DMS114 treated with DMSO at 0.1 percent for 48 hours (cell line): ENCODE results near the gene CCL28.
"Not testable (repeated sequence)": the region's sequence is repeated elsewhere in the genome, so short reads cannot be mapped to it uniquely, and the experiment has no call there.

ENCODE experiments used
- DNase-seq: peaks from one replicate; lab custom pipeline; 2025; ENCODE audit not compliant: unreplicated experiment; lab: John Stamatoyannopoulos, UW

Gene CCL28

GRCh38 chr5:43412156-43412555, at the start of gene CCL28:
Gene CCL28 (minus strand): TSS chr5:43412391. CDS start chr5:43412316, 75 bp downstream.
- no peak for DNase-seq

GRCh38 chr5:43461066-43461465, 48.9 kb upstream of the CCL28 start:
- DNase-seq: no peak

GRCh38 chr5:43456556-43456955, 44.4 kb upstream of the CCL28 start:
- no peak for DNase-seq

- DNase-seq: not testable (repeated sequence)
Measured at GRCh38 chr5:43441575-43441974, 29.4 kb upstream of the CCL28 start.

GRCh38 chr5:43437062-43437660, 25.0 kb upstream of the CCL28 start:
- no peak for DNase-seq

GRCh38 chr5:43433382-43433781, 21.2 kb upstream of the CCL28 start:
- DNase-seq: no peak

DNA sequence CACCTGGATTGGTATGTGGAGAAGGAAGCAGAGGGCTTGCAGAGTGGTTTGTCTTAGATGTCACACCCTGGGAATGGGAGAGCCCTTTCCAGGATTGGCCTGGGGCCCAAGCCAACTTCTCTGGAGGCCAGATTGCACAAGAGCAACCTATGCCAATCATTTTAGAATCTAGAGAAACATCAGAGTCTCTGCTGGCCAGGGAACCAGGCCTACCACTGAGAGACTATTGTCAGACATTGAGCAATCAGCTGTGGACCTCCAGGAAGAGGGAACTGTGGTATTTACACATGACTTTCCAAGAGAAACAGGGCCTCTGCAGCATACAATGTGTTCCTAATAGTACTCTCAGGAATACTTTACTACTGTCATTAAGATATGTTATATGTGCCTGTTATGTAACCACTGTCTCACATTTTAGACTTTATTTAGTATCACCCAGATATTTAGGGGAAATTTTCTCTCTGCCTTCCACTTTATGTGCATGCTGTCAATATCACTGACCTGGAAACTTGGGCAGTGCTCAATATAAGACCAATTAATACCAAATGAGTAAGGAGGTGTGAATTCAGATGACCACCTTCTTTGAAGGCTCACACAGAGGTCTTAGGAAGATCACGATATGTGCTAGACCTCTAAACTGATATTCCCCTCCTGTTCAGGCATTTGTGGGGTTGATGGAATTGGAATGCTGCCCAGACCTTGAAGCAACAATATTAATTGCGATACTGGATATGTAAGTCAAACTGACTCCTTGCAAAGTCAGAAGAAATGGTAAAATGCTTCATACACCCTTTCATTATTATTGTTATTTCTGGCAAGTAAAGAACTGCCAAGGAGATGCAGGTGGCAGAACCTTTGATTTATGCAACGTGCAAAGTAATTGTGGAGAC, 20.5 kb upstream of the CCL28 start:
- DNase-seq: no peak

GRCh38 chr5:43429706-43430105, 17.5 kb upstream of the CCL28 start:
- DNase-seq: no peak

GRCh38 chr5:43429016-43429415, 16.8 kb upstream of the CCL28 start:
- no peak for DNase-seq

- no peak for DNase-seq
Measured at GRCh38 chr5:43427306-43427705, 15.1 kb upstream of the CCL28 start.

DNA sequence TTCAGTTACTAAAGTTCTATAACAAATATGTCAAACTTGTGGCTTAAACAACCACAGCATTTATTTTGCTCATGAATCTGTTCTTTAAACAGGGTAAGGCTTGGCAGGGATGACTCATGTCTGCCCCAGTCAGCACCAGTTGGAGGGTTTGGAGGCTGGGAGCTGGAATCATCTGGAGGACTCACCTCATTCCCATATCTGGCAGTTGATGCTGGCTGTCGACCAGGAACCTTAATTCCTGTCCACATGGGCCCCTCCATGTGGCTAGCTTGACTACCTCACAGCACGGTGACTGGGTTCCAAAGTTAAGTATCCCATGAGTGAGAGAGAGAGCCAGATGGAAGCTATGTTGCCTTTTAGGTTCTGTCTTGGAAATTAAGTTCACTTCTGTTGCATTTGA, 13.8 kb upstream of the CCL28 start:
- DNase-seq: no peak

DNA sequence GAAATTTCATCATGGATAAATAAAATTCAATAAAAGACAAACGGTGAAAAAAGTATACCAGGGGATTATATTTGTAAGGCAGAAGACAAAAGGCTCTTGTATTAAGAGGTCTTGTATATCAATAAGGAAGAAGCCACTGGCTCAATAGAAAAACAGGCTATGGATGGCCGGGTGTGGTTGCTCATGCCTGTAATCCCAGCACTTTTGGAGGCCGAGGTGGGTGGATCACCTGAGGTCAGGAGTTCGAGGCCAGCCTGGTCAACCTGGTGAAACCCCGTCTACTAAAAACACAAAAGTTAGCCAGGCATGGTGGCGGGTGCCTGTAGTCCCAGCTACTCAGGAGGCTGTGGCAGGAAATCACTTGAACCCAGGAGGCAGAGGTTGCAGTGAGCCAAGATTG, 10.9 kb upstream of the CCL28 start:
- DNase-seq: not testable (repeated sequence)

GRCh38 chr5:43422143-43422542, 10.0 kb upstream of the CCL28 start:
- DNase-seq: no peak

DNA sequence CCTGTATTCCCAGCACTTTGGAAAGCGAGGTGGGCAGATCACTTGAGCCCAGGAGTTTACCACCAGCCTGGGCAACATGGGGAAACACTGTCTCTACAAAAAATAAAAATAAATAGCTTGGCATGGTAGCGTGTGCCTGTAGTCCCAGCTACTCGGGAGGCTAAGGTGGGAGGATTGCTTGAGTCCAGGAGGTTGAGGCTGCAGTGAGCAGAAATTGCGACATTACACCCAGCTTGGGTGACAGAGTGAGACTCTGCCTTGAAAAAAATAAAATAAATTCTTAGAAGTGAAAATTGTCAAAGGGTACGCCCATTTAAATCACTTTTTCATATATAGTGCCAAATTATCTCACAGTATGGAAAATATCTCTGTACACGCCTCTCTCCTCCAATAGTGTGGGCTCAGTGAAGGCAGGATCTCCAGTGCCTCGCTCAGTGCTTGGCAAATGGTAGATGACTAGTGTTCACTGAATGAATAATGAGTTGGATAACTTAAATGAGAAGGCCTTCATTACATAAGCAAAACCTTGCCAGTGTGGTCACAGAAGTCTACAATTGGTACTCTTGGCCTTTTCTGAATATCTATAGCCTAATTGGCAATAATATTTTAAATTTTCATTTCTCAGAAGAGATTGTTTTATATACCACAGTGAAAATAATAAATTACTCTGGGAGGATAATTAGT, 9.4 kb upstream of the CCL28 start:
- DNase-seq: no peak

- DNase-seq: no peak
Measured at GRCh38 chr5:43420241-43420640, 8.1 kb upstream of the CCL28 start.

DNA sequence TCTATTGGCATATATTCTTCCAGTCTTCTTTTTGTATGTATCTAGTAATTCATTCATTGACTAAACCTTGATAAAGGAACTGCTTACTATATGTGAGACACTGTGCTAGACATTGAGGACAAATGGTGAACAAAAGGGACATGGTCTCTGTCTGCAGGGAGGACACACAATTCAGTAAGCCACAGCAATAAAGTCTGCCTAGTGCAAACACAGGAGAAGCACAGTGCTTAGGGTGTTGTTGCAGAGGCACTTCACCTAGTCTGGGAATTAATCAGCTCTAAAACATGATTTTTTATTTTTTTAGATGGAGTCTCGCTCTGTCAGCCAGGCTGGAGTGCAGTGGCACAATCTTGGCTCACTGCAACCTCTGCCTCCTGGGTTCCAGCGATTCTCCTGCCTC, 6.4 kb upstream of the CCL28 start:
- no peak for DNase-seq

DNA sequence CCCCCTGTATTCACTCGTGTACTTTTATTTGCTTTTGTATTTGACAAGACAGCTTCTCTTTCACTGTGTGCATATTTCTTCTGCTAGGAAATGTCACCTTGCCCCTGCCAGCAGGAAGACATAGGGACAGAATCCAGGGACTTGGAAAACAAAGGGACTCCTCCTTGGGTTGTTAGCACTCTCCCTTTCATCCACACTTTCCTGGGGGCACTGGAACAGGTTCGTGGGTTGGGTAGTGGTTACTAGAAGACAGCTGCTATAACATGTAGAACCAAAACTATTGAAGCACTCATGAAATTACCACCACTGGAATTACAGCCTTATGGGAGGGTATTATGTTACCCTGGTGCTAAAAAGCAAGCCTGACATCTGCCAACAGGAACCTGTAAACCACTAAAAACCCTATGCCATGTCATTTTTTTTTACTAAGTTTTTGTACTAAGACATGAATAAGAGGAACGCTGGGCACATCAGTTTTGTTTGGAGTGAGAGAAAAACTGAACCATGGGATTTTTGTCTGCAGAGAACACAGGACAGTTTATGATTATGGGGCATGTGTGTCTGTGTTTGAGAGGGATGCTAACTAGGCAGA, 4.7 kb upstream of the CCL28 start:
- DNase-seq: no peak

GRCh38 chr5:43415935-43416802, 4.0 kb upstream of the CCL28 start:
- no peak for DNase-seq

GRCh38 chr5:43413966-43414365, 1.8 kb upstream of the CCL28 start:
- no peak for DNase-seq

GRCh38 chr5:43412644-43413043, 453 bp upstream of the CCL28 start:
- DNase-seq: no peak

DNA sequence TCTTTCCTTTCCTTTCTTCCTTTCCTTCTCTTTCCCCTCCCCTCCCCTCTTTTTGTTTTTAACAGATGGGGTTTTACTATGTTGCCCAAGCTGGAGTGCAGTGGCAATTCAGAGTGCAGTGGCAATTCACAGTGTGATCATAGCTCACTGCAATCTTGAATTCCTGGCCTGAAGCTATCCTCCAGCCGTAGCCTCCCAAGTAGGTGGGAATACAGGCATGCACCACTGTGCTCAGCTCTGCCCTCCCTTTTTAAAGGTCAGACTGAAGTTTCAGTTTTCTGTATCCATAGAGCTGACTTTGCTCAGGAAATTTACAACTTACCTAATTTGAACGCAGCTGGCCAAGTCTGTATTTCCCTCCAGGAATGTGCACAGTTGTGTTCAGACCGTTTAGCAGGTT, 696 bp downstream of the CCL28 start:
- no peak for DNase-seq
